VCaP (cell line): ENCODE results near the gene PEX7.
"Not testable (repeated sequence)": the region's sequence is repeated elsewhere in the genome, so short reads cannot be mapped to it uniquely, and the experiment has no call there.

Experiments
- H3K27ac ChIP-seq: fragments of 450-650 bp; 2 replicates; pipeline ENCODE4 v1.5.1; 2017
- TF ChIP-seq, protein P1 (sequence below): fragments of 450-650 bp; conservative IDR thresholded peaks from 2 replicates; pipeline ENCODE4 v1.5.1; 2017; ENCODE audit warnings: mild to moderate bottlenecking, moderate library complexity

PEX7 gene

DNA sequence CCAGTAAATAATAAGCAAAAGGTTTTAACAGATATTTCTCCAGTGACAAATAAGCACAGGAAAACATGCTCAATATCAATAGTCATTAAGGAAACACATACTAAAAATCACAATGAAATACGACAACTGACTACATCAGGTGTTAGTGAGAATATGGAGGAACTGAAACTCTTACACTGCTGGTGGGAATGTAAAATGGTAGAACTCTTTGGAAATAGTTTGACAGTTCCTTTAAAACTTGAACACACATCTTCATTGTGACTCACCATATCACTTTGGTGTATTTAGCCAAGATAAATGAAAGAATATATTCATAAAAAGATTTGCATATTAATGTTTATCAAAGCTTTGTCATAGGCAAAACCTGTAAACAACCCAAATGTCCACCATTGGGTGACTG is 18.8 kb upstream of the PEX7 start:
- H3K27ac ChIP-seq, result no peak overlapping the region
- TF ChIP-seq, protein P1, sequence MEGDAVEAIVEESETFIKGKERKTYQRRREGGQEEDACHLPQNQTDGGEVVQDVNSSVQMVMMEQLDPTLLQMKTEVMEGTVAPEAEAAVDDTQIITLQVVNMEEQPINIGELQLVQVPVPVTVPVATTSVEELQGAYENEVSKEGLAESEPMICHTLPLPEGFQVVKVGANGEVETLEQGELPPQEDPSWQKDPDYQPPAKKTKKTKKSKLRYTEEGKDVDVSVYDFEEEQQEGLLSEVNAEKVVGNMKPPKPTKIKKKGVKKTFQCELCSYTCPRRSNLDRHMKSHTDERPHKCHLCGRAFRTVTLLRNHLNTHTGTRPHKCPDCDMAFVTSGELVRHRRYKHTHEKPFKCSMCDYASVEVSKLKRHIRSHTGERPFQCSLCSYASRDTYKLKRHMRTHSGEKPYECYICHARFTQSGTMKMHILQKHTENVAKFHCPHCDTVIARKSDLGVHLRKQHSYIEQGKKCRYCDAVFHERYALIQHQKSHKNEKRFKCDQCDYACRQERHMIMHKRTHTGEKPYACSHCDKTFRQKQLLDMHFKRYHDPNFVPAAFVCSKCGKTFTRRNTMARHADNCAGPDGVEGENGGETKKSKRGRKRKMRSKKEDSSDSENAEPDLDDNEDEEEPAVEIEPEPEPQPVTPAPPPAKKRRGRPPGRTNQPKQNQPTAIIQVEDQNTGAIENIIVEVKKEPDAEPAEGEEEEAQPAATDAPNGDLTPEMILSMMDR, result no peak

DNA sequence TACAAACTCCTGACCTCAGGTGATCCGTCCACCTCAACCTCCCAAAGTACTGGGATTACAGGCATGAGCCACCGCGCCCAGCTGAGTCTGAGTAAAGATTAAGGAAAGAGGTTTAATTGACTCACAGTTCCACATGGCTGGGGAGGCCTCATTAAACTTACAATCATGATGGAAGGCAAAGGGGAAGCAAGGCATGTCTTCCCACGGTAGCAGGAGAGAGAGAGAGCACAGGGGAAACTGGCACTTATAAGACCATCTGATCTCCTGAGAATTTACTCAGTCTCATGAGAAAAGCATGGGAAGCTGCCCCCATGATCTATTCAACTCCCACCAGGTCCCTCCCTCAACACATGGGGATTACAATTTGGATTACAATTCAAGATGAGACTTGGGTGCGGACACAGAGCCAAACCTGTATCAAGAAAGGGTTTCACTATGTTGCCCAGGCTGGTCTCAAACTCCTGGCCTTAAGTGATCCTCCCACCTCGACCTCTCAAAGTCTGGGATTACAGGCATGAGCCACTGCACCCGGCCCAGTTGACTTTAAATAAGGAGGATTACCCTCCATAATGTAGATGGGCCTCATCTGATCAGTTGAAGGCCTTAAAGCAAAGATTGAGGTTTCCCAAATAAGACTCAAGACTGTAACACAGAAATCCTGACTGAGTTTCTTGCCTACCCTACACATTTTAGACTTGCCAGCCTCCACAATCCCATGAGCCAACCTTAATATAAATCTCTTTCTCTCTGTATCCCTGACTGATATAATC is 13.1 kb upstream of the PEX7 start:
- H3K27ac ChIP-seq, result no peak overlapping the region
- TF ChIP-seq, protein P1, result no peak

- TF ChIP-seq, protein P1, result no peak
- H3K27ac ChIP-seq, result no peak overlapping the region
Measured at GRCh38 chr6:136811272-136811671, 11.1 kb upstream of the PEX7 start.

DNA sequence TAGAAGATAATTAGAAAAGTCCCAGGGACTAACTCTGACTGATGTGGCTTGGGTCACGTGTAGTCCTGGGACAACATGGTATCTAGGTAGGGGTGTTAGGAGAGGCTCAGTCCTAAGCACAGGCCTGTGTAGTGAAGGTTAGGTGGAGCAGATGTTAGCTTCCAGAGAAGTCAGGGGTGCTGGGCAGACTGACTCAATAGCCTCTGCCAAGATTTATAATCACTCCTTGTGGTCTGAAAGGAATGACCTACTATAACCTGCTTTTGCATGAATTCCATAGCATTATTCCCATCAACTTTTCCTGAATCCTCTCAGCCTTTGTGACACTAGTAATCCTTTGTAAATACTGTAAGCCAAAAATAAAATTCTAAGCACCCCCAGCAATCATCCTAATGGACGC is 10.2 kb upstream of the PEX7 start:
- TF ChIP-seq, protein P1, result no peak

DNA sequence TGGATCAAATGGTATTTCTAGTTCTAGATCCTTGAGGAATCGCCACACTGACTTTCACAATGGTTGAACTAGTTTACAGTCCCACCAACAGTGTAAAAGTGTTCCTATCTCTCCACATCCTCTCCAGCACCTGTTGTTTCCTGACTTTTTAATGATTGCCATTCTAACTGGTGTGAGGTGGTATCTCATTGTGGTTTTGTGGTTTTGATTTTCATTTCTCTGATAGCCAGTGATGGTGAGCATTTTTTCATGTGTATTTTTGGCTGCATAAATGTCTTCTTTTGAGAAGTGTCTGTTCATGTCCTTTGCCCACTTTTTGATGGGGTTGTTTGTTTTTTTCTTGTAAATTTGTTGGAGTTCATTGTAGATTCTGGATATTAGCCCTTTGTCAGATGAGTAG is 6.8 kb upstream of the PEX7 start:
- H3K27ac ChIP-seq, result not testable (repeated sequence)

More for the DNA sequence above, 10.2 kb upstream of the PEX7 start:
- H3K27ac ChIP-seq, result no peak overlapping the region

- TF ChIP-seq, protein P1, result no peak
- no peak overlapping the region for H3K27ac ChIP-seq
Measured at GRCh38 chr6:136816656-136817055, 5.7 kb upstream of the PEX7 start.

DNA sequence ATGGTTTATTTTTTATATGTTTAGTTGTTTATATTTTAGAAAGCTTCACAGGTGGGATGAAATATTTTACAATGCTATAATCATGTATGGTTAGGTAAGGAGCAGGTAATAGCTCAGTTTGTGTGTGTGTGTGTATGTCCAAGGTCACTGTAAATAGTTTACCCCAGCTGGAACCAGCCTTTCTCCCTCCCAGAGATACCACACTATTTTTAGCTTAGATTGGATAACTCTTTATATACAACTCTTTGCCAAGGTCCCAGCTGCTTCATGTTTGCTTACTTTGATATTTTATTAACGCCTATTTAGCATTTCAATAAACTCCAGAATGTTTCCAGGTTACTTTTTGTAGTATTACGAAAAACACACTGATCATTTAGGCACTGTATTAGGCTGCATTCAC is 1.8 kb upstream of the PEX7 start:
- H3K27ac ChIP-seq, result no peak overlapping the region
- TF ChIP-seq, protein P1, result no peak

- TF ChIP-seq, protein P1, result no peak
- peak overlapping the region; percentile 87 for H3K27ac ChIP-seq
Measured at GRCh38 chr6:136822046-136822375, 381 bp upstream of the PEX7 start.
